ENCODE data around the gene PTGES.
"Not testable (repeated sequence)": the region's sequence is repeated elsewhere in the genome, so short reads cannot be mapped to it uniquely, and the experiment has no call there.

PTGES gene, protein sequence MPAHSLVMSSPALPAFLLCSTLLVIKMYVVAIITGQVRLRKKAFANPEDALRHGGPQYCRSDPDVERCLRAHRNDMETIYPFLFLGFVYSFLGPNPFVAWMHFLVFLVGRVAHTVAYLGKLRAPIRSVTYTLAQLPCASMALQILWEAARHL

DNA sequence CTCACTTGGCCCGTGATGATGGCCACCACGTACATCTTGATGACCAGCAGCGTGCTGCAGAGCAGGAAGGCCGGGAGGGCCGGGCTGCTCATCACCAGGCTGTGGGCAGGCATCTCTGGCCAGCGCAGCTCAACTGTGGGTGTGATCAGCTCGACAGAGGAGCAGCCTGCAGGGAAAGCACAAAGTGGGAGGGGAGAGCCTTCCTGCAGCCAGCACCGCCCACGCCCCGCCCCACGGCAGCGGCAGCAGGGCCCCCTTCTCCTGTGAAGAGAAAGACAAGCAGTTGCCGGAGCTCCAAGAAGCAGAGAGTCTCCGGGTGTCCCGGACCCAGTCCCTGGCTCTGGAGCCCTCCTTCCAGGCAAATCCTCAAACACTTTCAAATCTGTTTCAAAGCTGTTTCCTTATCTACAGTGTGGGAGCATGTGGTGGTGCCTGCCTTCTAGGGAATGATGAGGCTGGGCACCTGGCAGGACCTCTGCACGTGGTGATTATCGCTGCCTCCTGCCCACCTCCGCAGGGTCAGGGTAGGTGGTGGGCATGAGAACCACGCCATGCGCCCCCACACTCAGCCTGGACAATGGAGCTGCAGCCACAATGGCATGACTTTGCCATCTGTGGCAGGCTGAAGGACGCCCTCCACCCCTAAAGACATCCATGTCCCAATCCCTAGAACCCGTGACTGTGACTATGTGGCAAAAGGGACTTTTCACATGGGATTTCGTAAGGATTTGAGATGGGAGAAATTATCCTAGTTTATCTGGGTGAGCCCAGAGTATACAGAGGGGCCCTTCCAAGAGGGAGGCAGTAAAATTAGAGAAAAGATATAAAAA lies at the start of gene PTGES:
PTGES (minus strand) TSS at position 143 of the 830 bp plus-strand sequence; CDS start at position 113, 30 bp downstream.
- H3K4me3 ChIP-seq (ENCODE audit: low read length): peak within 1 kb of the TSS; percentile 60

GRCh38 chr9:129801504-129801903 lies 48.7 kb upstream of the PTGES start:
- H3K4me3 ChIP-seq (ENCODE audit: low read length): no peak overlapping the region
- no peak for DNase-seq (ENCODE audit: low read depth)
- TF ChIP-seq, protein P1, sequence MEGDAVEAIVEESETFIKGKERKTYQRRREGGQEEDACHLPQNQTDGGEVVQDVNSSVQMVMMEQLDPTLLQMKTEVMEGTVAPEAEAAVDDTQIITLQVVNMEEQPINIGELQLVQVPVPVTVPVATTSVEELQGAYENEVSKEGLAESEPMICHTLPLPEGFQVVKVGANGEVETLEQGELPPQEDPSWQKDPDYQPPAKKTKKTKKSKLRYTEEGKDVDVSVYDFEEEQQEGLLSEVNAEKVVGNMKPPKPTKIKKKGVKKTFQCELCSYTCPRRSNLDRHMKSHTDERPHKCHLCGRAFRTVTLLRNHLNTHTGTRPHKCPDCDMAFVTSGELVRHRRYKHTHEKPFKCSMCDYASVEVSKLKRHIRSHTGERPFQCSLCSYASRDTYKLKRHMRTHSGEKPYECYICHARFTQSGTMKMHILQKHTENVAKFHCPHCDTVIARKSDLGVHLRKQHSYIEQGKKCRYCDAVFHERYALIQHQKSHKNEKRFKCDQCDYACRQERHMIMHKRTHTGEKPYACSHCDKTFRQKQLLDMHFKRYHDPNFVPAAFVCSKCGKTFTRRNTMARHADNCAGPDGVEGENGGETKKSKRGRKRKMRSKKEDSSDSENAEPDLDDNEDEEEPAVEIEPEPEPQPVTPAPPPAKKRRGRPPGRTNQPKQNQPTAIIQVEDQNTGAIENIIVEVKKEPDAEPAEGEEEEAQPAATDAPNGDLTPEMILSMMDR (conservative IDR thresholded peaks at IDR 0.05; ENCODE audit: low read depth, low read length): no peak

More for the DNA sequence above, at the start of gene PTGES:
- no peak for DNase-seq (ENCODE audit: low read depth)
- TF ChIP-seq, protein P1 (conservative IDR thresholded peaks at IDR 0.05; ENCODE audit: low read depth, low read length): no peak

DNA sequence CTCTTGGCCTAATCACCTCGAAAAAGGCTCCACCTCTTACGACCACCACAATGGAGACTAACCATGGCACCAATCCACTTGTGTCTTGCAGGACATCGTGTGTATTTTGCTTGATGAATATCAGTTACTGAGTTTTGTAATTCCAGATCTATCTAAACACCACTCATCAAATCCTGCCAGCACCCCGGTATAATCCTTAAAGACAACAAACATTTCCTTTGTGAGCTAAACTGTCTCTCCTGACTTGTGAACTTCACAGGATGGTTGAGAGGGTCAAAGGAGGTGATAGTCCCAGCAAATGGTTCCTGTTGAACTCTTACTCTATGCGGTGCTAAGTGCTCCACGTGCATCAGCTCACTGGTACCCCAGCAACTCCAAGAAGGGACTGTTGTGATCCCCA lies 46.1 kb upstream of the PTGES start:
- no peak overlapping the region for H3K4me3 ChIP-seq (ENCODE audit: low read length)
- no peak for DNase-seq (ENCODE audit: low read depth)
- TF ChIP-seq, protein P1 (conservative IDR thresholded peaks at IDR 0.05; ENCODE audit: low read depth, low read length): no peak

DNA sequence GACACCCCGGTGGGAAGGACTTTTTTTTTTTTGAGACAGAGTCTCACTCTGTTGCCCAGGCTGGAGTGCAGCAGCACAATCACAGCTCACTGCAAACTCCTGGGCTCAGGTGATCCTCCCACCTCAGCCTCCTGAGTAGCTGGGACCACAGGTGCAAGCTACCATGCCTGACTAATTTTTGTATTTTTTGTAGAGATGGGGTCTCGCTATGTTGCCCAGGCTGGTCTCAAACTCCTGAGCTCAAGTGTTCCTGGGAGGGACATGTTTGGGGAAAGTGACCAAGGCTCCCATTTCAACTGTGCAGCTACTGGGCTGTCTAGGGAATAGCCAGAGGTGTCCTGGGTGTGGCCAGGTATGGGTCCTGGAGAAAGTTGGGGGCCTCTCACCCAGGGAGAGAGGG lies 43.2 kb upstream of the PTGES start:
- H3K4me3 ChIP-seq (ENCODE audit: low read length); DNase-seq (ENCODE audit: low read depth): not testable (repeated sequence)

- DNase-seq (ENCODE audit: low read depth): no peak
- TF ChIP-seq, protein P1 (conservative IDR thresholded peaks at IDR 0.05; ENCODE audit: low read depth, low read length): no peak
- no peak overlapping the region for H3K4me3 ChIP-seq (ENCODE audit: low read length)
Observed at GRCh38 chr9:129794549-129794948, 41.7 kb upstream of the PTGES start.

DNA sequence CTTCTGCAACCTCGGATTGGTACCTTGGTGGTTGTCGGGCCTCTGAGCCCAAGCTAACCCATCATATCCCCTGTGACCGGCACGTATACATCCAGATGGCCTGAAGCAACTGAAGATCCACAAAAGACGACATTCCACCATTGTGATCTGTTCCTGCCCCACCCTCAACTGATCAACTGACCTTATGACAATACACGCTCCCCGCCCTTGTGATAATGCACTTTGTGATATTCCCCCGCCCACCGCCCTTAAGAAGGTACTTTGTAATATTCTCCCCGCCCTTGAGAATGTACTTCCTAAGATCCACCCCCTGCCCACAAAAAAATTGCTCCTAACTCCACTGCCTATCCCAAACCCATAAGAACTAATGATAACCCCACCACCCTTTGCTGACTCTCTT lies 33.6 kb upstream of the PTGES start:
- TF ChIP-seq, protein P1 (conservative IDR thresholded peaks at IDR 0.05; ENCODE audit: low read depth, low read length): no peak
- no peak for DNase-seq (ENCODE audit: low read depth)
- H3K4me3 ChIP-seq (ENCODE audit: low read length): no peak overlapping the region

DNA sequence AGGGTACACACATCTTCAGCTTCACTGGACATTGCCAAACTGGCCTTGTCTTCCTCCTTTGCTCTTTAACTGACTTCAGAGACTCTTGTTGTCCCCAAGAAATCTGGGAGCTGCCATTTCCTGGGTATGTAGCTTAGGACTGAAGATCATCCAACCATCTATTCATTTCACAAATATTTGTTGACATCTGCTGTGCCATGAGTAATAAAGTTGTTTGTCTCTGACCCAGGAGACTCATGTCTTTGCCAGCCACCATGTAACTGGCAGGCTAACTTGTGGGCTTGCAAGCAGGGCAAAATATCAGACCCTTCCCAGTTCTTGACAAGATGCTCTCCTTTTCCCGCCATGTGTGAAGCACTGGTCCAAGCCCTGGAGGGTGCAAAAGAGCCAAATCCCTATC lies 33.0 kb upstream of the PTGES start:
- TF ChIP-seq, protein P1 (conservative IDR thresholded peaks at IDR 0.05; ENCODE audit: low read depth, low read length): no peak
- no peak overlapping the region for H3K4me3 ChIP-seq (ENCODE audit: low read length)
- no peak for DNase-seq (ENCODE audit: low read depth)

DNA sequence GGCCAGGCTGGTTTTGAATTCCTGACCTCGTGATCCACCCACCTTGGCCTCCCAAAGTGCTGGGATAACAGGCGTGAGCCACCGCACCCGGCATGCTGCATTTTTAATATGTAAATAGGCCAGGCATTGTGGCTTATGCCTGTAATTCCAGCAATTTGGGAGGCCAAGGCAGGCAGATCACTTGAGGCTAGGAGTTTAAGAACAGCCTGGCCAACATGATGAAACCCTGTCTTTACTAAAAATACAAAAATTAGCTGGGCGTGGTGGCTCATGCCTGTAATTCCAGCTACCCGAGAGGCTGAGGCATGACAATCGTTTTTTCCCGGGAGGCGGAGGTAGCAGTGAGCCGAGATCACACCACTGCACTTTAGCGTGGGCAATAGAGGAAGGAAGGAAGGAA lies 32.1 kb upstream of the PTGES start:
- not testable (repeated sequence) for DNase-seq (ENCODE audit: low read depth); H3K4me3 ChIP-seq (ENCODE audit: low read length)
